ENCODE measurements around the gene ZNF277.

Gene ZNF277

DNA sequence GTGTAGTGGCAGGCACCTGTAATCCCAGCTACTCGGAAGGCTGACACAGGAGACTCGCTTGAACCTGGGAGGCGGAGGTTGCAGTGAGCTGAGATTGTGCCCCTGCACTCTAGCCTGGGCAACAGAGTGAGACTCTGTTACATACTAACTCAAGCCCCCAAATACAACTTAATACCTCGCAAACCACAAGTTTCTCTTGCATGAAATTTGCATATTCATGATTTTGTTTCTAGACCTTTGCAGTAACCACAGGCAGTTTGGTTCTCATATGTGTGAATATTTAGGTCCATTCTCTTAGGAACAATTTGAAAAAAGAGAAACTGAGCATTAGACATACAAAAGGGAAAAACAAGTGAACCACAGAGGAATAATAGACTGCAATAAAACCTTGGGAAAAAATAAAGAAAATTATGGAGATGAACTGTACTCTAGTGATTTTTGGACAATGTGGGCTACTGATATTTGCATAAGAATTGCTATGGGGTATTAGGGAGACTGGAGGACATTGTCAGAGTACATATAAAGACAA, 77.0 kb downstream of the ZNF277 start:
- TF ChIP-seq, protein P1, sequence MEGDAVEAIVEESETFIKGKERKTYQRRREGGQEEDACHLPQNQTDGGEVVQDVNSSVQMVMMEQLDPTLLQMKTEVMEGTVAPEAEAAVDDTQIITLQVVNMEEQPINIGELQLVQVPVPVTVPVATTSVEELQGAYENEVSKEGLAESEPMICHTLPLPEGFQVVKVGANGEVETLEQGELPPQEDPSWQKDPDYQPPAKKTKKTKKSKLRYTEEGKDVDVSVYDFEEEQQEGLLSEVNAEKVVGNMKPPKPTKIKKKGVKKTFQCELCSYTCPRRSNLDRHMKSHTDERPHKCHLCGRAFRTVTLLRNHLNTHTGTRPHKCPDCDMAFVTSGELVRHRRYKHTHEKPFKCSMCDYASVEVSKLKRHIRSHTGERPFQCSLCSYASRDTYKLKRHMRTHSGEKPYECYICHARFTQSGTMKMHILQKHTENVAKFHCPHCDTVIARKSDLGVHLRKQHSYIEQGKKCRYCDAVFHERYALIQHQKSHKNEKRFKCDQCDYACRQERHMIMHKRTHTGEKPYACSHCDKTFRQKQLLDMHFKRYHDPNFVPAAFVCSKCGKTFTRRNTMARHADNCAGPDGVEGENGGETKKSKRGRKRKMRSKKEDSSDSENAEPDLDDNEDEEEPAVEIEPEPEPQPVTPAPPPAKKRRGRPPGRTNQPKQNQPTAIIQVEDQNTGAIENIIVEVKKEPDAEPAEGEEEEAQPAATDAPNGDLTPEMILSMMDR (conservative IDR thresholded peaks at IDR 0.05; ENCODE audit: low read depth, low read length), result no peak
- H3K4me3 ChIP-seq (ENCODE audit: low read length), result no peak overlapping the region
- DNase-seq (ENCODE audit: low read depth), result no peak

DNA sequence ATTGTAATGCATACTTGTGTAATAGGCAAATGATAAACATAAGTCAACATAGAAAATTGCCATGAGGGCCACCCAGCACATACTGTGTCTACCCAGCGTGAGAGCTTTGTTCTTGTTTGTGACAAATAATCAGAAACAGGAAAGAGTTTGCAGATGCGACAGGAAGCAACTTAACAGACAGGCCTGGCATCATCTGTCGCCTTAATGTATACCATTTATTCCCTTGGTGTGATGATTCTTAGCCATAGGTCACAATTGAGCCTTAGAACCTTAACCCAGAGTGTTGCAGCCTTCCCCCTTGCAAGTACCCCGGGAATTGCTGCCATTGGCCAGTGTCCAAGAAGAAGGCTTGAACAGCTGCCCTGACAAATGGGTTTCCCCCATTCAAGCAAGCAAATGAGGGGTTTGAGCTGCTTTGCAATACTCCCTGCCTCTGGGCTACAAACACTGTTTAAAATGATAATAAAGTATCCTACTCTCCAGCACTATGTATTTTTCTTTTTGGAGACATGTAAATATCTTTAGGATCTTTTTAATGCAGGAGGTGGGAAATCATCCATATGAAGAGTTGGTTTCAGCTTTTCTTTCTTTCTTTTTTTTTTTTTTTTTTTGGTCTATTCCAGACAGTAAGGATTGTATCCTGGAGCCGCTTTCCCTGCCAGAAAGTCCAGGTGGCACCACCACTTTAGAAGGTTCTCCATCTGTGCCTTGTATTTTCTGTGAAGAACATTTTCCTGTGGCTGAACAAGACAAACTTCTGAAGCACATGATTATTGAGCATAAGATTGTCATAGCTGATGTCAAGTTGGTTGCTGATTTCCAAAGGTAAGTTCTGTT, 80.0 kb downstream of the ZNF277 start:
- no peak overlapping the region for H3K4me3 ChIP-seq (ENCODE audit: low read length)
- DNase-seq (ENCODE audit: low read depth), result no peak
- TF ChIP-seq, protein P1 (conservative IDR thresholded peaks at IDR 0.05; ENCODE audit: low read depth, low read length), result no peak

DNA sequence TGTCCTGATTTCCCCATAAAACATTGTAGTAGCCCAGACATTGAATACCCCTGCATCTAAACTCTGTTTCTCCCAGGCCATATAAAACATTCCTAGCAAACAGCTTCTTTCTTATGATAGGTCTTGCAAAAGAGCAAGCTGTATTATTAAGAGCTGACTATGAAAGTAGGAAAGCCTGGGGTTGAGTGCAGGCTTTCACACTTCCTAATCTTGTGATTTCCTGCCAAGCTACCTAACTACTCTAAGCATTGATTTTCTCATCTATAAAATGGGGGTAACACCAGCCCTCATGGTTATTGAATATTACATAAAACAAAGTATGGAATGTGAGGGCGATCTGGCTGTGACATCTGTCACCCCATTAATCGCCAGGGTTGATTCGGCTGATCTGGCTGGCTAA, 81.8 kb downstream of the ZNF277 start:
- no peak overlapping the region for H3K4me3 ChIP-seq (ENCODE audit: low read length)
- TF ChIP-seq, protein P1 (conservative IDR thresholded peaks at IDR 0.05; ENCODE audit: low read depth, low read length), result no peak
- DNase-seq (ENCODE audit: low read depth), result no peak

DNA sequence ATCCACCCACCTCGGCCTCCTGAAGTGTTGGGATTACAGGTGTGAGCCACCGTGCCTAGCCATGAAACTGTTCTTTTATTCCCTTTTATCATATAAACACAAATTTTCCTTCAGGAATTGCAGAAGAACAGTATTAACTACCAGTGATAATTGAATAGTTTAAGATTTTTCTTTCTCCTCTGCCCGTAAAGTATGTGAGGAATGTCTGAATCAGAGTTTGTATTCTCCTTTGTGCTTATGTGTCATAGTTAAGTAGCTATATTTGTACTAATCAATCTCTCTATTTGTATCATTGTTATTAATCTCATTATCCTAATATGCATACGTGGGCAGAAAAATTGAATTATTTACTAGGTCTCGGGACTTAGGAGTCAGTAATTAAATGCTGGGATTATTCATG, 83.6 kb downstream of the ZNF277 start:
- H3K4me3 ChIP-seq (ENCODE audit: low read length), result no peak overlapping the region
- DNase-seq (ENCODE audit: low read depth), result peak; percentile 55
- TF ChIP-seq, protein P1 (conservative IDR thresholded peaks at IDR 0.05; ENCODE audit: low read depth, low read length), result no peak

DNA sequence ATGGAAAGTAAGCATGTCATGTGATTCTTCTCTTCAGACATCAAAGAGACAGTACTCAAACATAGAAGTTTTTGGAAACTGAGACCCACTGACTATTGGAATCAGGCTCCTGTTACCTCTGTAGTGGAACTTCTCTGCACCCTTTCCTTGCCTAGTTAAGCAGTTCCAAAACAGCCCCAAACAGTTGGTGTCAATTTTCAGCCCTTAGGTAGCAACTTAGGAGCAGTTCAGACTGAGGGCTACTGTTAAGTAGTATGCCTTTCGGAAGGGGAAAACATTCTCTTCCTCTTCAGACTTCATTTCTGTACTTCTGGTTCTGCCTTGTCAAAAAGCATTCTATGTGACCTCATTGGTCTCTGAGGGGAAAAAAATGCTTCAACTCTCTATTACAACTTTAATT, 85.7 kb downstream of the ZNF277 start:
- DNase-seq (ENCODE audit: low read depth), result no peak
- no peak overlapping the region for H3K4me3 ChIP-seq (ENCODE audit: low read length)
- TF ChIP-seq, protein P1 (conservative IDR thresholded peaks at IDR 0.05; ENCODE audit: low read depth, low read length), result no peak

DNA sequence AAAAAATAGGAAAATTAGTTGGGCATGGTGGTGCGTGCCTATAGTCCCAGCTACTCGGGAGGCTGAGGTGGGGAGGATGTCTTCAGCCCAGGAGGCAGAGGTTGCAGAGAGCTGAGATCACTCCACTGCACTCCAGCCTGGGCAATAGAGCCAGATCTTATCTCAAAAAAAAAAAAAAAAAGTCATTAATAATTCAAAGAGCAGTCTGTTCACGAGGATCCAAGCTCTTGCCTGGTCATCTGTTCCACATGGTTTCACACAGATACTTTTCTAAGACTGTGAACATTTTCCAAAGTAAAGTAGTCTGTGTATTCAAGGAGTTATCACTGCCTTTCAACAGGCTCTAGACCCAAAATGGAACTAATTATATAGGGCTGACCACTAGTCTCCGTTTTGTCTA, 86.9 kb downstream of the ZNF277 start:
- no peak for DNase-seq (ENCODE audit: low read depth)
- TF ChIP-seq, protein P1 (conservative IDR thresholded peaks at IDR 0.05; ENCODE audit: low read depth, low read length), result no peak
- no peak overlapping the region for H3K4me3 ChIP-seq (ENCODE audit: low read length)

DNA sequence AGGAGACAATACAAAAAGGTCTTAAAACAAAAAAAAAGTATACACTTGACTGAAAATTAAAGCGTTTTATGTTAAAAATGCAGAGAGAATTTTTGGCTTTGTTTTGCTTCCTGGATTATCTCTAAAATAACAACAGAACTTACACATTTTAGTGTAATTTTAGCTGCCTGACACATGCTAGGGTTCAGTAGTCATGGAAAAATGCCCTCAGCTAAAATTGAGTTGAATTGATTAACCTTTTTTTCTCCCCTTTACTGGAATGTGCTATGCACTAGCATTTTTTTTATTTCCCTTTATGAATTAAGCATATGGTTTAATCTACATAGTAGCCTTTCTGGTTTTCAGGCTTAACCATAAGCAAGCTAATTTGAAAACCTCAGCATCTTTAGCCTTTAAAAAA, 89.9 kb downstream of the ZNF277 start:
- no peak overlapping the region for H3K4me3 ChIP-seq (ENCODE audit: low read length)
- DNase-seq (ENCODE audit: low read depth), result peak; percentile 9
- TF ChIP-seq, protein P1 (conservative IDR thresholded peaks at IDR 0.05; ENCODE audit: low read depth, low read length), result no peak
